K562 (cell line): ENCODE measurements around the gene ZNF776. TPM values are rescaled to one million over a fixed set of nuclear protein-coding genes. Genes with fewer than 3 reads are reported as not detected.

Experiments used
- ATF7 ChIP-seq: fragments of 450-650 bp; IDR thresholded peaks from 2 replicates; pipeline ENCODE4 v1.7.1; 2014; ENCODE audit warnings: mild to moderate bottlenecking, moderate library complexity
- CEBPG ChIP-seq, 3 experiments: fragments of 200-800 bp in 1 of 3; sonication (Bioruptor generic) in 1 of 3; sonication (generic) in 1 of 3; formaldehyde crosslinking in 1 of 3; IDR thresholded peaks in 2 of 3; conservative IDR thresholded peaks in 1 of 3; 2 replicates each; pipeline versions ENCODE4 v1.6.1 to v1.8.0; 2016 to 2022; ENCODE audit warnings: missing compliant biosample characterization in 2 of 3, missing genetic modification characterization in 2 of 3, mild to moderate bottlenecking in 1 of 3, missing genetic modification reagents in 1 of 3
- CGGBP1 ChIP-seq: fragments of 250-450 bp; sonication (Bioruptor Pico); IDR thresholded peaks from 2 replicates; pipeline ENCODE4 v1.9.0; 2021; ENCODE audit warnings: mild to moderate bottlenecking
- EP300 ChIP-seq: IDR thresholded peaks from 2 replicates; pipeline ENCODE4 v1.6.1; 2012; ENCODE audit warnings: low read length, improper control_type of control experiment
- KDM2B ChIP-seq: fragments of 250-450 bp; sonication (Bioruptor Pico); IDR thresholded peaks from 2 replicates; pipeline ENCODE4 v1.8.0; 2021; ENCODE audit warnings: mild to moderate bottlenecking, moderate library complexity
- MEF2A ChIP-seq: IDR thresholded peaks from 2 replicates; pipeline ENCODE4 v1.6.1; 2011; ENCODE audit warnings: low read depth, mild to moderate bottlenecking, low read length, moderate library complexity; ENCODE audit not compliant: control insufficient read depth
- MTA3 ChIP-seq: fragments of 450-650 bp; formaldehyde crosslinking; IDR thresholded peaks from 2 replicates; pipeline ENCODE4 v1.6.1; 2017; ENCODE audit warnings: mild to moderate bottlenecking, borderline replicate concordance
- NFIX ChIP-seq: fragments of 250-450 bp; sonication (Bioruptor Pico); IDR thresholded peaks from 2 replicates; pipeline ENCODE4 v1.4.0; 2020; ENCODE audit warnings: low read depth, mild to moderate bottlenecking, moderate library complexity
- NR4A1 ChIP-seq, 2 experiments: fragments of 250-450 bp in 1 of 2; fragments of 450-650 bp in 1 of 2; sonication (Bioruptor Pico) in 1 of 2; IDR thresholded peaks; 2 replicates each; pipeline versions ENCODE4 v1.4.0 to v1.6.1; 2016 to 2020; ENCODE audit warnings: mild to moderate bottlenecking in 2 of 2, missing compliant biosample characterization in 1 of 2, missing genetic modification characterization in 1 of 2, moderate library complexity in 1 of 2
- OTX1 ChIP-seq: fragments of 450-650 bp; formaldehyde crosslinking; IDR thresholded peaks from 2 replicates; pipeline ENCODE4 v1.4.0; 2022; ENCODE audit warnings: mild to moderate bottlenecking
- POLR2H ChIP-seq: IDR thresholded peaks from 2 replicates; pipeline ENCODE4 v1.6.1; 2016; ENCODE audit warnings: missing genetic modification characterization, low read depth, mild to moderate bottlenecking, control low read depth, missing compliant biosample characterization, moderate library complexity
- PPARD ChIP-seq: fragments of 250-450 bp; sonication (Bioruptor Pico); IDR thresholded peaks from 2 replicates; pipeline ENCODE4 v1.8.0; 2022; ENCODE audit warnings: inconsistent platforms, mild to moderate bottlenecking, moderate library complexity
- ZFP36 ChIP-seq: fragments of 150-350 bp; IDR thresholded peaks from 2 replicates; pipeline ENCODE4 v1.6.1; 2018; ENCODE audit warnings: low read length, low read depth; ENCODE audit not compliant: partially characterized antibody
- ZNF445 ChIP-seq: fragments of 250-450 bp; sonication (Bioruptor Pico); IDR thresholded peaks from 2 replicates; pipeline ENCODE4 v1.4.0; 2020; ENCODE audit warnings: low read depth, mild to moderate bottlenecking, moderate library complexity
- ZNF511 ChIP-seq: sonication (generic); formaldehyde crosslinking; IDR thresholded peaks from 2 replicates; pipeline ENCODE4 v1.8.0; 2022; ENCODE audit warnings: mild to moderate bottlenecking, missing genetic modification reagents
- ZNF766 ChIP-seq: fragments of 200-800 bp; sonication (Bioruptor generic); conservative IDR thresholded peaks from 2 replicates; pipeline ENCODE4 v1.6.1; 2016; ENCODE audit warnings: missing genetic modification characterization, missing compliant biosample characterization
- ZNF785 ChIP-seq: fragments of 250-450 bp; sonication (Bioruptor Pico); IDR thresholded peaks from 2 replicates; pipeline ENCODE4 v1.4.0; 2020; ENCODE audit warnings: mild to moderate bottlenecking
- polyA plus RNA-seq, 8 experiments: library from polyadenylated mRNA; depleted of rRNA in 4 of 8; stranded (reverse) in 5 of 8; unstranded in 3 of 8; fragments of >200 nt; fragmentation: Nextera tagmentation in 2 of 8; fragmentation: Illumina TruSeq in 1 of 8; extraction: Ambion mirVana in 2 of 8; extraction: Trizol in 1 of 8; gene quantifications; 2 replicates each; pipeline versions ENCODE4 v1.2.1 to v1.2.3, GENCODE V29; 2011 to 2014; ENCODE audit warnings: inconsistent platforms in 1 of 8, missing spikeins in 1 of 8
- total RNA-seq, 7 experiments: library from RNA; depleted of rRNA in 6 of 7; stranded (reverse); fragments of >200 nt in 6 of 7; fragmentation: Illumina TruSeq in 2 of 7; extraction: Trizol in 2 of 7; gene quantifications; 2 replicates each; pipeline versions ENCODE4 v1.2.1 to v1.2.3, GENCODE V29; 2011 to 2021; ENCODE audit warnings: low replicate concordance in 1 of 7

ZNF776 gene
- total and polyA plus RNA-seq, 9 of the 15 experiments (the other 6 are each of a cell fraction or from before 2014, with no cell fraction given), result 2.2 to 16.9 (median 8.2) TPM

GRCh38 chr19:57746580-57747471 is at the start of gene ZNF776 (continued):
- TF ChIP-seq NR4A1 (CRISPR knock-in tag; IDR thresholded peaks at IDR 0.05), result no peak
- TF ChIP-seq NR4A1 (tag; IDR thresholded peaks at IDR 0.05), result no peak
- peak; percentile 84 for TF ChIP-seq ZNF766 (CRISPR knock-in tag)
- TF ChIP-seq ZNF445, result no peak
- TF ChIP-seq CGGBP1, result no peak
- TF ChIP-seq KDM2B (CRISPR knock-in tag), result no peak
- TF ChIP-seq ZNF785 (CRISPR knock-in tag), result no peak
- TF ChIP-seq OTX1, result no peak
- TF ChIP-seq ZNF511 (CRISPR knock-in tag), result no peak
- TF ChIP-seq EP300, result 0 out of 2 replicates have a peak, but pooled peaks have one; percentile 4
- TF ChIP-seq ZFP36, result peak; percentile 35
- TF ChIP-seq NFIX (CRISPR knock-in tag), result no peak
- TF ChIP-seq POLR2H, result no peak
- TF ChIP-seq ATF7, result peak; percentile 60; the same call in 1 of the 2 replicates
- no peak for TF ChIP-seq PPARD (CRISPR knock-in tag)
- TF ChIP-seq MTA3, result no peak; the same call in 1 of the 2 replicates
- TF ChIP-seq MEF2A, result no peak
- no peak for TF ChIP-seq CEBPG (CRISPR knock-in tag; IDR thresholded peaks at IDR 0.05)
- no peak for TF ChIP-seq CEBPG (tag; conservative IDR thresholded peaks at IDR 0.05 in 1 of 2, IDR thresholded peaks at IDR 0.05 in 1 of 2)
